ENCODE measurements around the gene MOV10L1. TPM values are rescaled to one million over a fixed set of nuclear protein-coding genes. Genes with fewer than 3 reads are reported as not detected.

MOV10L1 gene
- total RNA-seq, 4 donors from 2014 or later: 0.25 TPM; not detected in 3

DNA sequence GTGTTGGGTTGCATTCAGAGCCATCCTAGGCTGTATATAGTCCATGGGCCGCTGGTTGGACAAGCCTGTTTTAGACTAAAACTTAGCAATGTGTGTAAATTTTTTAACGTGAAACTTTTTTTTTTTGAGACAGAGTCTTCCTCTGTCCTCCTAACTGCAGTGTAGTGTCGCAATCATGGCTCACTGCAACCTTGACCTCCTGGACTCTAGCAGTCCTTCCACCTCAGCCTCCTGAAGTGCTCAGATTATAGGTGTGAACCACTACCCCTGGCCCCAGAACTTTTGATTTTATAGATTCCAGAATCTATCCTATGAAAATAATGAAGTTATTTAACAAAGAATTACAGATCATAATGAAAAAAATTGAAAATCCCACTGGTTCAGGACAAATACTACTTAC, 50.8 kb downstream of the MOV10L1 start:
- Histone ChIP-seq H3K27ac (no peak overlapping the region), H3K4me1 (no peaks in the 10 kb centered on the region), H3K4me3 (no peak overlapping the region), H3K9me3 (no peaks in the 10 kb centered on the region), H3K36me3 (no peaks in the 10 kb centered on the region), H3K27me3 (peaks cover 4 to 13% (median 12%) of the 10 kb centered on the region in 3 donors)
- ATAC-seq: no peak
- intact Hi-C loops (cut with DNase I; ENCODE audit: low total_unique reads): no loop called here
- no peak for DNase-seq
- no peak for TF ChIP-seq POLR2A (IDR thresholded peaks at IDR 0.05)
- TF ChIP-seq, protein P1, sequence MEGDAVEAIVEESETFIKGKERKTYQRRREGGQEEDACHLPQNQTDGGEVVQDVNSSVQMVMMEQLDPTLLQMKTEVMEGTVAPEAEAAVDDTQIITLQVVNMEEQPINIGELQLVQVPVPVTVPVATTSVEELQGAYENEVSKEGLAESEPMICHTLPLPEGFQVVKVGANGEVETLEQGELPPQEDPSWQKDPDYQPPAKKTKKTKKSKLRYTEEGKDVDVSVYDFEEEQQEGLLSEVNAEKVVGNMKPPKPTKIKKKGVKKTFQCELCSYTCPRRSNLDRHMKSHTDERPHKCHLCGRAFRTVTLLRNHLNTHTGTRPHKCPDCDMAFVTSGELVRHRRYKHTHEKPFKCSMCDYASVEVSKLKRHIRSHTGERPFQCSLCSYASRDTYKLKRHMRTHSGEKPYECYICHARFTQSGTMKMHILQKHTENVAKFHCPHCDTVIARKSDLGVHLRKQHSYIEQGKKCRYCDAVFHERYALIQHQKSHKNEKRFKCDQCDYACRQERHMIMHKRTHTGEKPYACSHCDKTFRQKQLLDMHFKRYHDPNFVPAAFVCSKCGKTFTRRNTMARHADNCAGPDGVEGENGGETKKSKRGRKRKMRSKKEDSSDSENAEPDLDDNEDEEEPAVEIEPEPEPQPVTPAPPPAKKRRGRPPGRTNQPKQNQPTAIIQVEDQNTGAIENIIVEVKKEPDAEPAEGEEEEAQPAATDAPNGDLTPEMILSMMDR (IDR thresholded peaks at IDR 0.05 in 4 of 5, conservative IDR thresholded peaks at IDR 0.05 in 1 of 5): no peak
- in situ Hi-C loops (cut with MboI; ENCODE audit: low sequenced_read_pairs in 4 of 4): no loop called here

DNA sequence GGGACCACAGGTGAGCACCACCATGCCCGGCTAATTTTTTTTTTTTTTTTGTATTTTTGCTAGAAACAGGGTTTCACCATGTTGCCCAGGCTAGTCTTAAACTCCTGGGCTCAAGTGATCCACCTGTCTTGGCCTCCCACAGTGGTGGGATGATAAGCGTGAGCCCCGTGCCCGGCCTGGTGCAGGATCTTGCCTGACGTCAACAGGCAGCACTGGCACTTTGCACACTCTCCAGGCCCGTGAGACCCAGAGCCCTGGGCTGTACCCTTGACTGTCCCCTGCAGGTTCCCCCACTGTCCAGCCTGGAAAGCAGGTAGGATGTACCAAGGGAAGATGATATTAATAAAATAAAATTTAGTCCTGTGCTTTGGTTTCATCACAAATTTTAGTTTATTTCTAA, 51.7 kb downstream of the MOV10L1 start:
- intact Hi-C loops (cut with DNase I; ENCODE audit: low total_unique reads) (no loop called here), in situ Hi-C loops (cut with MboI; ENCODE audit: low sequenced_read_pairs in 4 of 4) (no loop called here)
- H3K27me3 ChIP-seq: peaks cover 4 to 20% (median 13%) of the 10 kb centered on the region in 3 donors

DNA sequence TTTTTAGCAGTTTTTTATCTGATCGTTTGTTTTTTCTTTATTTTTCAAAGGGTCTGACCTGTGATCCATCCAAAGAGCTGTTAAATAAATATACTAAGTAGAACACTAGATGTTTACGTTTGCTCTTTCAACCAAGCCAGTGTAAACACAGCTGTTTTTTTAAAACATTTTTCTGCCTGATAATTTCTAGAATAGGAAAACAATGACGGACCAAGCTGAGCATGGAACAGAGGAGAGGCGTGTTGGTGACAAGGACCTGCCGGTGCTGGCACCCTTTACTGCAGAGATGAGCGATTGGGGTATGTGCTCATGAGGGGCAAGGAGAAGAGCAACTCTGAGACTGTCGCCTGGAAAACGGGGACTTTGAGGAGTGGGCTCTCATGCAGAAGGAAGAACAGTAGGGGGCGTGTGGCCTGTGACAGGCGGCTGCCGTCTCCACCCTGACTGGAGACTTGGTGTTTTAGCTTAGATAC, 52.1 kb downstream of the MOV10L1 start:
- no peak for TF ChIP-seq POLR2A (IDR thresholded peaks at IDR 0.05)
- Histone ChIP-seq H3K27ac (no peak overlapping the region), H3K4me1 (no peaks in the 10 kb centered on the region), H3K27me3 (peaks cover 4 to 20% (median 13%) of the 10 kb centered on the region in 3 donors), H3K4me3 (no peak overlapping the region), H3K9me3 (no peaks in the 10 kb centered on the region), H3K36me3 (no peaks in the 10 kb centered on the region)
- in situ Hi-C loops (cut with MboI; ENCODE audit: low sequenced_read_pairs in 4 of 4): no loop called here
- DNase-seq: no peak
- no peak for ATAC-seq
- intact Hi-C loops (cut with DNase I; ENCODE audit: low total_unique reads): no loop called here

More for the DNA sequence above, 51.7 kb downstream of the MOV10L1 start:
- no peak for DNase-seq
- Histone ChIP-seq H3K27ac (no peak overlapping the region), H3K4me1 (no peaks in the 10 kb centered on the region), H3K36me3 (no peaks in the 10 kb centered on the region), H3K9me3 (no peaks in the 10 kb centered on the region), H3K4me3 (no peak overlapping the region)
- no peak for TF ChIP-seq POLR2A (IDR thresholded peaks at IDR 0.05)
- TF ChIP-seq, protein P1 (IDR thresholded peaks at IDR 0.05 in 4 of 5, conservative IDR thresholded peaks at IDR 0.05 in 1 of 5): no peak
- ATAC-seq: no peak

DNA sequence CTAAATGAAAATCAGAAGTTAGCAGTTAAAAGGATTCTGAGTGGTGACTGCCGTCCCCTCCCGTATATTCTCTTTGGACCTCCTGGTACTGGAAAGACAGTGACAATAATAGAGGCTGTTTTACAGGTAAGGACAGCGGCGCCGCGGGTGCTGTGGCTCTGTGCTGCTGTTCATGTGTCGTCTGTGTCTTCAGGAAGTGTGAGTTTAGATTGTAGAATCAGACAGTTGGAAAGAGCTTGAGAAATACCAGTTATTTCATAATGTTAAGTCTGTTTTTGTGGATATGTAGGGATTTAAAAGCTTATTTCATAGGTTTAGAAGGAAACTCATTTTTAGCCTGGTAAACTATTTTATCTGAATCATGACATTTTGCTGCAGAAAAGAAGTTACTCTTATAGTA, 53.3 kb downstream of the MOV10L1 start:
- H3K4me3 ChIP-seq: no peak overlapping the region
- ATAC-seq: no peak
- no peak overlapping the region for H3K27ac ChIP-seq
- TF ChIP-seq, protein P1 (IDR thresholded peaks at IDR 0.05 in 4 of 5, conservative IDR thresholded peaks at IDR 0.05 in 1 of 5): no peak
- TF ChIP-seq POLR2A (IDR thresholded peaks at IDR 0.05): no peak
- no peak for DNase-seq
- intact Hi-C loops (cut with DNase I; ENCODE audit: low total_unique reads): no loop called here
- no peaks in the 10 kb centered on the region for H3K36me3 ChIP-seq
- H3K9me3 ChIP-seq: no peaks in the 10 kb centered on the region
- in situ Hi-C loops (cut with MboI; ENCODE audit: low sequenced_read_pairs in 4 of 4): no loop called here
- peaks cover 4 to 20% (median 13%) of the 10 kb centered on the region in 3 donors for H3K27me3 ChIP-seq
- no peaks in the 10 kb centered on the region for H3K4me1 ChIP-seq

DNA sequence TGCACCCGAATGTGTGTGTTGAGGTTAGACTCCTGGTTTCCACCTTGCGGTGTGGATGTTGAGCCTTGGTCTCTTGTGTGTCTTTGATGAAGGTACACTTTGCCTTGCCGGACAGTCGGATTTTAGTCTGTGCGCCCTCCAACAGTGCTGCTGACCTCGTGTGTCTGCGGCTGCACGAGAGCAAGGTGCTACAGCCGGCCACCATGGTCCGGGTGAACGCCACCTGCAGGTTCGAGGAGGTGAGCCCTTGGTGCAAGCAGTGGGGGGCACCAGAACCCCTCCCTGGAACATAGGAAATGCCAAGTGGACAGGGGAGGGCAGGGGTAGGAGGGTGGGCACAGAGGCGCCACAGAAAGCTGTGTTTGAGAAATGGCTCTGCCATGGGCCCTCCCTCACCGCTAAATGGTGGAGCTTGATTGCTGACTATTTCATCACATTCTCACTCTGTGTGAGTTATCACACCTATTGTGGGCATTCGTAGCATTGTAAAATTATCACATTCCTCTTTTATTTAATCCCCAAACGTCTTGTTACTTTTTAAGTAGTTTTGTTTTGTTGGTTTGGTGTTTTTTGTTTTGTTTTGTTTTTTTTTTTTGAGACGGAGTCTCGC, 54.3 kb downstream of the MOV10L1 start:
- H3K4me3 ChIP-seq: no peak overlapping the region
- no peaks in the 10 kb centered on the region for H3K9me3 ChIP-seq
- no peak for TF ChIP-seq POLR2A (IDR thresholded peaks at IDR 0.05)
- TF ChIP-seq, protein P1 (IDR thresholded peaks at IDR 0.05 in 4 of 5, conservative IDR thresholded peaks at IDR 0.05 in 1 of 5): no peak
- ATAC-seq: no peak
- in situ Hi-C loops (cut with MboI; ENCODE audit: low sequenced_read_pairs in 4 of 4) (no loop called here), intact Hi-C loops (cut with DNase I; ENCODE audit: low total_unique reads) (no loop called here)
- no peak for DNase-seq
- no peak overlapping the region for H3K27ac ChIP-seq
- H3K27me3 ChIP-seq: peaks cover 4 to 20% (median 13%) of the 10 kb centered on the region in 3 donors
- H3K36me3 ChIP-seq: no peaks in the 10 kb centered on the region
- no peaks in the 10 kb centered on the region for H3K4me1 ChIP-seq

All from gastrocnemius medialis (tissue), 4 donors.